GM21576 (cell line): ENCODE measurements around the gene NR2C2.

Experiments used
- ATAC-seq: cut with Tn5 transposase; IDR thresholded peaks from one replicate; pipeline ENCODE4 v1.9.1; 2021; ENCODE audit warnings: mild to moderate bottlenecking, moderate library complexity; ENCODE audit not compliant: unreplicated experiment

Gene NR2C2

GRCh38 chr3:15096046-15096445 lies 148.7 kb downstream of the NR2C2 start:
- ATAC-seq: no peak

GRCh38 chr3:15097891-15098290 lies 150.5 kb downstream of the NR2C2 start:
- ATAC-seq: no peak
